ENCODE results near the gene ZNF710.

- TF ChIP-seq CTCF (IDR thresholded peaks at IDR 0.05) (no peak), POLR2A (IDR thresholded peaks at IDR 0.05) (no peak)
Measured at GRCh38 chr15:90078965-90079364, 77.8 kb downstream of the ZNF710 start.
